Measurements from ENCODE around the gene CCL3. TPM values are rescaled to one million over a fixed set of nuclear protein-coding genes. Genes with fewer than 3 reads are reported as not detected.
"Not testable (repeated sequence)": the region's sequence is repeated elsewhere in the genome, so short reads cannot be mapped to it uniquely, and the experiment has no call there.

The CCL3 gene
- total and polyA plus RNA-seq, 7 donors, result 0.06 to 3.6 (median 0.27) TPM; not detected in 1

- H3K9me3 ChIP-seq, result no peaks in the 10 kb centered on the region
- H3K4me3 ChIP-seq, result no peak overlapping the region
- intact Hi-C loops (cut with DNase I), result no loop called here
- H3K4me1 ChIP-seq, result no peaks in the 10 kb centered on the region
- TF ChIP-seq CTCF (IDR thresholded peaks at IDR 0.05), result no peak
- no peak overlapping the region for H3K27ac ChIP-seq
- ATAC-seq (no peak), DNase-seq (no peak)
- no peaks in the 10 kb centered on the region for H3K36me3 ChIP-seq (ENCODE audit: insufficient read depth in 1 of 2, low read depth in 1 of 2)
- peaks cover 0 to 1% (median 0%) of the 10 kb centered on the region in 3 donors for H3K27me3 ChIP-seq (ENCODE audit: insufficient read depth in 3 of 3, low read length in 2 of 3)
- 87 to 95% (median 90%) methylated on average over 1 of the region's 1 CpG for WGBS, 3 donors
Observed at GRCh38 chr17:36086791-36087190, 3.2 kb downstream of the CCL3 start.

GRCh38 chr17:36085765-36086164 is 4.2 kb downstream of the CCL3 start:
- peak in 3 of 4 donors; percentile 54 to 62 (median 57) for ATAC-seq

GRCh38 chr17:36083691-36084090 is 6.3 kb downstream of the CCL3 start:
- H3K27ac ChIP-seq; intact Hi-C loops (cut with DNase I); H3K36me3 ChIP-seq (ENCODE audit: insufficient read depth in 1 of 2, low read depth in 1 of 2); H3K4me1 ChIP-seq; H3K4me3 ChIP-seq; ATAC-seq; DNase-seq; H3K27me3 ChIP-seq (ENCODE audit: insufficient read depth in 3 of 3, low read length in 2 of 3); H3K9me3 ChIP-seq: not testable (repeated sequence)
- WGBS, 3 donors, result 80 to 87% (median 83%) methylated on average over 2 of the region's 2 CpGs

More at GRCh38 chr17:36085765-36086164, 4.2 kb downstream of the CCL3 start:
- Histone ChIP-seq H3K4me1 (no peaks in the 10 kb centered on the region), H3K36me3 (ENCODE audit: insufficient read depth in 1 of 2, low read depth in 1 of 2) (no peaks in the 10 kb centered on the region), H3K9me3 (no peaks in the 10 kb centered on the region), H3K27me3 (ENCODE audit: insufficient read depth in 3 of 3, low read length in 2 of 3) (peaks cover 0 to 1% (median 0%) of the 10 kb centered on the region in 3 donors), H3K27ac (no peak overlapping the region), H3K4me3 (no peak overlapping the region)
- no peak for DNase-seq
- WGBS, 3 donors, result 28 to 52% (median 43%) methylated on average over 1 of the region's 1 CpG
- intact Hi-C loops (cut with DNase I), result no loop called here
- no peak for TF ChIP-seq CTCF (IDR thresholded peaks at IDR 0.05)

GRCh38 chr17:36082482-36083120 is 7.3 kb downstream of the CCL3 start:
- intact Hi-C loops (cut with DNase I); H3K4me3 ChIP-seq; H3K36me3 ChIP-seq (ENCODE audit: insufficient read depth in 1 of 2, low read depth in 1 of 2); H3K27me3 ChIP-seq (ENCODE audit: insufficient read depth in 3 of 3, low read length in 2 of 3); H3K27ac ChIP-seq; H3K9me3 ChIP-seq; DNase-seq; H3K4me1 ChIP-seq: not testable (repeated sequence)
- WGBS, 3 donors, result 56 to 62% (median 60%) methylated on average over 7 of the region's 8 CpGs
- peak in 2 of 4 donors; percentile 44 to 58 for ATAC-seq

- WGBS, 3 donors, result 69 to 76% (median 70%) methylated on average over 5 of the region's 5 CpGs
- H3K27me3 ChIP-seq (ENCODE audit: insufficient read depth in 3 of 3, low read length in 2 of 3); H3K36me3 ChIP-seq (ENCODE audit: insufficient read depth in 1 of 2, low read depth in 1 of 2); ATAC-seq; intact Hi-C loops (cut with DNase I); H3K27ac ChIP-seq; H3K4me3 ChIP-seq; H3K4me1 ChIP-seq; H3K9me3 ChIP-seq; DNase-seq: not testable (repeated sequence)
Observed at GRCh38 chr17:36081681-36082471, 8.1 kb downstream of the CCL3 start.

GRCh38 chr17:36074365-36074764 is 15.6 kb downstream of the CCL3 start:
- intact Hi-C loops (cut with DNase I), result loop anchor here in 1 of 2 donors (5.0 kb wide), 1 partner anchor 102 kb away; no protein-coding TSS in a partner anchor
- H3K9me3 ChIP-seq, result no peaks in the 10 kb centered on the region
- DNase-seq, result no peak
- TF ChIP-seq CTCF (IDR thresholded peaks at IDR 0.05), result no peak
- H3K27me3 ChIP-seq (ENCODE audit: insufficient read depth in 3 of 3, low read length in 2 of 3), result no peaks in the 10 kb centered on the region
- H3K36me3 ChIP-seq (ENCODE audit: insufficient read depth in 1 of 2, low read depth in 1 of 2), result no peaks in the 10 kb centered on the region
- no peak overlapping the region for H3K4me3 ChIP-seq
- WGBS, 3 donors, result 75 to 89% (median 86%) methylated on average over 1 of the region's 1 CpG
- ATAC-seq, result no peak
- no peaks in the 10 kb centered on the region for H3K4me1 ChIP-seq
- H3K27ac ChIP-seq, result no peak overlapping the region
